ENCODE results near the gene TTLL12.

GRCh38 chr22:43207849-43208702, 21.1 kb upstream of the TTLL12 start:
- no peak for TF ChIP-seq CTCF (conservative IDR thresholded peaks at IDR 0.05; ENCODE audit: low read length)
- no peak for TF ChIP-seq EZH2phosphoT487 (IDR thresholded peaks at IDR 0.05; ENCODE audit: borderline replicate concordance, low read depth, low read length)

Measured in OCI-LY7 (cell line).